Suprapubic skin (tissue), 4 donors: ENCODE measurements around the gene ZNF423. TPM values are rescaled to one million over a fixed set of nuclear protein-coding genes. Genes with fewer than 3 reads are reported as not detected.

Experiments
- DNase-seq, 2 donors: peaks; one replicate each; pipeline ENCODE4 v3.0.0-alpha.2; 2019; ENCODE audit warnings: low spot score in 2 of 2
- H3K27ac ChIP-seq: fragments of 200-600 bp; sonication (generic); one replicate; pipeline ENCODE4 v1.5.1; 2019
- H3K27me3 ChIP-seq: fragments of 200-600 bp; sonication (generic); one replicate; pipeline ENCODE4 v1.5.1; 2019
- H3K36me3 ChIP-seq: fragments of 200-600 bp; sonication (generic); one replicate; pipeline ENCODE4 v1.5.1; 2019
- H3K4me1 ChIP-seq: fragments of 200-600 bp; sonication (generic); one replicate; pipeline ENCODE4 v1.5.1; 2019
- H3K4me3 ChIP-seq: fragments of 200-600 bp; sonication (generic); one replicate; pipeline ENCODE4 v1.5.1; 2019; ENCODE audit warnings: mild to moderate bottlenecking
- H3K9me3 ChIP-seq: fragments of 200-600 bp; sonication (generic); one replicate; pipeline ENCODE4 v1.5.1; 2019
- CTCF ChIP-seq, 2 donors: fragments of 200-600 bp in 1 of 2; fragments of 450-650 bp in 1 of 2; sonication (generic) in 1 of 2; IDR thresholded peaks; one replicate each; pipeline ENCODE4 v1.5.1; 2016 to 2019; ENCODE audit warnings: antibody characterized with exemption in 2 of 2, mild to moderate bottlenecking in 1 of 2, moderate library complexity in 1 of 2
- EP300 ChIP-seq: sonication (generic); formaldehyde crosslinking; IDR thresholded peaks from one replicate; pipeline ENCODE4 v1.6.1; 2017; ENCODE audit warnings: antibody characterized with exemption
- POLR2A ChIP-seq, 2 donors: fragments of 450-650 bp; IDR thresholded peaks; one replicate each; pipeline ENCODE4 v1.6.1; 2017; ENCODE audit warnings: antibody characterized with exemption in 2 of 2, mild to moderate bottlenecking in 2 of 2, moderate library complexity in 2 of 2
- POLR2AphosphoS5 ChIP-seq, 3 donors: sonication (generic); formaldehyde crosslinking; IDR thresholded peaks; one replicate each; pipeline ENCODE4 v1.6.1; 2017; ENCODE audit warnings: antibody characterized with exemption in 3 of 3
- WGBS: methylation state at CpG from one replicate; pipeline ENCODE4 v1.1.5; 2018; 5-methylcytosine and 5-hydroxymethylcytosine counted together
- total RNA-seq, 4 donors: library from RNA; depleted of rRNA; stranded (reverse); fragments of >200 nt; gene quantifications; one replicate each; pipeline ENCODE4 v1.1.0, GENCODE V29; 2016

ZNF423 gene
- total RNA-seq, 4 donors from 2014 or later: 1.3 to 5.3 (median 1.9) TPM

- no peak overlapping the region for H3K4me3 ChIP-seq
- H3K27ac ChIP-seq: no peak overlapping the region
- peaks cover 1% of the 10 kb centered on the region for H3K27me3 ChIP-seq
- H3K9me3 ChIP-seq: no peaks in the 10 kb centered on the region
- WGBS: 93% methylated on average over 5 of the region's 8 CpGs
- no peak for TF ChIP-seq CTCF (IDR thresholded peaks at IDR 0.05)
- TF ChIP-seq EP300: no peak
- TF ChIP-seq POLR2A (IDR thresholded peaks at IDR 0.05): no peak
- TF ChIP-seq POLR2AphosphoS5 (IDR thresholded peaks at IDR 0.05): no peak
- no peaks in the 10 kb centered on the region for H3K4me1 ChIP-seq
- H3K36me3 ChIP-seq: no peaks in the 10 kb centered on the region
- DNase-seq: peak; percentile 27 to 59
These were observed 399.7 kb downstream of the ZNF423 start for GRCh38 chr16:49455991-49456745.

GRCh38 chr16:49455181-49455990 is 400.5 kb downstream of the ZNF423 start:
- no peaks in the 10 kb centered on the region for H3K27me3 ChIP-seq
- H3K4me3 ChIP-seq: no peak overlapping the region
- WGBS: 77% methylated on average over 11 of the region's 11 CpGs
- no peak overlapping the region for H3K27ac ChIP-seq
- no peaks in the 10 kb centered on the region for H3K4me1 ChIP-seq
- H3K36me3 ChIP-seq: no peaks in the 10 kb centered on the region
- peak; percentile 30 to 64 for DNase-seq
- TF ChIP-seq POLR2AphosphoS5 (IDR thresholded peaks at IDR 0.05) (no peak), CTCF (IDR thresholded peaks at IDR 0.05) (no peak), POLR2A (IDR thresholded peaks at IDR 0.05) (no peak), EP300 (no peak)
- no peaks in the 10 kb centered on the region for H3K9me3 ChIP-seq

GRCh38 chr16:49454426-49455180 is 401.3 kb downstream of the ZNF423 start:
- TF ChIP-seq POLR2A (IDR thresholded peaks at IDR 0.05) (no peak), POLR2AphosphoS5 (IDR thresholded peaks at IDR 0.05) (no peak), EP300 (no peak), CTCF (IDR thresholded peaks at IDR 0.05) (no peak)
- H3K27me3 ChIP-seq: no peaks in the 10 kb centered on the region
- no peak overlapping the region for H3K4me3 ChIP-seq
- DNase-seq: peak; percentile 55 to 69
- no peaks in the 10 kb centered on the region for H3K36me3 ChIP-seq
- H3K4me1 ChIP-seq: no peaks in the 10 kb centered on the region
- H3K9me3 ChIP-seq: no peaks in the 10 kb centered on the region
- H3K27ac ChIP-seq: no peak overlapping the region
- whole genome bisulfite sequencing: 91% methylated on average over 12 of the region's 12 CpGs

GRCh38 chr16:49453983-49454382 is 401.9 kb downstream of the ZNF423 start:
- TF ChIP-seq POLR2AphosphoS5 (IDR thresholded peaks at IDR 0.05): no peak
- no peak for TF ChIP-seq POLR2A (IDR thresholded peaks at IDR 0.05)
- no peak for TF ChIP-seq CTCF (IDR thresholded peaks at IDR 0.05)
- no peak for TF ChIP-seq EP300
- no peaks in the 10 kb centered on the region for H3K9me3 ChIP-seq
- H3K4me3 ChIP-seq: no peak overlapping the region
- H3K36me3 ChIP-seq: no peaks in the 10 kb centered on the region
- H3K27me3 ChIP-seq: no peaks in the 10 kb centered on the region
- DNase-seq: peak; percentile 11 to 14
- no peaks in the 10 kb centered on the region for H3K4me1 ChIP-seq
- 93% methylated on average over 4 of the region's 5 CpGs for WGBS
- H3K27ac ChIP-seq: no peak overlapping the region
